Vagina (tissue), 2 donors: ENCODE results near the gene PLAGL2.

Source experiments
- POLR2A ChIP-seq, 2 donors: fragments of 450-650 bp; IDR thresholded peaks; one replicate each; pipeline ENCODE4 v1.6.1; 2017; ENCODE audit warnings: antibody characterized with exemption in 2 of 2, mild to moderate bottlenecking in 2 of 2, moderate library complexity in 2 of 2
- TF ChIP-seq, protein P1 (sequence below), 3 experiments: fragments of 450-650 bp in 2 of 3; fragments of 200-600 bp in 1 of 3; sonication (generic) in 1 of 3; IDR thresholded peaks; one replicate each; pipeline ENCODE4 v1.5.1; 2017 to 2019; ENCODE audit warnings: antibody characterized with exemption in 3 of 3, mild to moderate bottlenecking in 2 of 3, moderate library complexity in 2 of 3

DNA sequence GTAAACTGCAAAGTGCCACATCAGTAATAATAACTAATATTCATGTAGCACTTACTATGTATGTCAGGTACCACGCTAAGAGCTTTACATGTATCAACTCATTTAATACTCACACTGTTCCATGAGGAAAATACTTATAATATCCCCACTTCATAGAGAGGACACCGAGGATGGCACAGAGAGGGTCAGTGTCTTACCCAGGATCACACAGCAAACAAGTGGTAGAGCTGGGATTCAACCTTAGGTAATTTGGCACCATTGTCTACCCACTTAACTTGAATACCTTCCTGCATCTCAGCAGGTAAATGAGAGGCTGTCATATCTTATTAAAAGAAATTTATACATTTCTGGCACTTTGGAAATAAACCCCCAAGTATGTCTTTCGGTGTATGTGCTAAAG, 8.2 kb upstream of the PLAGL2 start:
- TF ChIP-seq, protein P1, sequence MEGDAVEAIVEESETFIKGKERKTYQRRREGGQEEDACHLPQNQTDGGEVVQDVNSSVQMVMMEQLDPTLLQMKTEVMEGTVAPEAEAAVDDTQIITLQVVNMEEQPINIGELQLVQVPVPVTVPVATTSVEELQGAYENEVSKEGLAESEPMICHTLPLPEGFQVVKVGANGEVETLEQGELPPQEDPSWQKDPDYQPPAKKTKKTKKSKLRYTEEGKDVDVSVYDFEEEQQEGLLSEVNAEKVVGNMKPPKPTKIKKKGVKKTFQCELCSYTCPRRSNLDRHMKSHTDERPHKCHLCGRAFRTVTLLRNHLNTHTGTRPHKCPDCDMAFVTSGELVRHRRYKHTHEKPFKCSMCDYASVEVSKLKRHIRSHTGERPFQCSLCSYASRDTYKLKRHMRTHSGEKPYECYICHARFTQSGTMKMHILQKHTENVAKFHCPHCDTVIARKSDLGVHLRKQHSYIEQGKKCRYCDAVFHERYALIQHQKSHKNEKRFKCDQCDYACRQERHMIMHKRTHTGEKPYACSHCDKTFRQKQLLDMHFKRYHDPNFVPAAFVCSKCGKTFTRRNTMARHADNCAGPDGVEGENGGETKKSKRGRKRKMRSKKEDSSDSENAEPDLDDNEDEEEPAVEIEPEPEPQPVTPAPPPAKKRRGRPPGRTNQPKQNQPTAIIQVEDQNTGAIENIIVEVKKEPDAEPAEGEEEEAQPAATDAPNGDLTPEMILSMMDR (IDR thresholded peaks at IDR 0.05), result no peak
- TF ChIP-seq POLR2A (IDR thresholded peaks at IDR 0.05), result no peak
